H54 (cell line): ENCODE data around the gene NPAS3.
"Not testable (repeated sequence)": the region's sequence is repeated elsewhere in the genome, so short reads cannot be mapped to it uniquely, and the experiment has no call there.

Experiments used
- DNase-seq: peaks from one replicate; pipeline ENCODE4 v3.0.0; 2011; ENCODE audit warnings: low spot score, mixed read lengths; ENCODE audit not compliant: insufficient read length
- FAIRE-seq: peaks from 3 replicates; lab custom pipeline; 2011; peaks lifted over from hg19 to GRCh38; lab: Jason Lieb, UNC
- POLR2A ChIP-seq: IDR thresholded peaks from 2 replicates; pipeline ENCODE4 v1.6.1; 2011; ENCODE audit warnings: low read depth, mild to moderate bottlenecking, low read length

The NPAS3 gene

GRCh38 chr14:33056213-33056612, 117.5 kb downstream of the NPAS3 start:
- DNase-seq (no peak), FAIRE-seq (no peak)
- no peak for TF ChIP-seq POLR2A

GRCh38 chr14:33057585-33057984, 118.9 kb downstream of the NPAS3 start:
- no peak for DNase-seq
- TF ChIP-seq POLR2A: no peak
- no peak for FAIRE-seq

- no peak for TF ChIP-seq POLR2A
- FAIRE-seq: no peak
- no peak for DNase-seq
These were observed 123.1 kb downstream of the NPAS3 start for GRCh38 chr14:33061667-33062325.

GRCh38 chr14:33062476-33062875, 123.8 kb downstream of the NPAS3 start:
- TF ChIP-seq POLR2A: no peak
- no peak for DNase-seq
- FAIRE-seq: no peak

- FAIRE-seq: peak; percentile 90
- no peak for DNase-seq
- no peak for TF ChIP-seq POLR2A
These were observed 124.2 kb downstream of the NPAS3 start for GRCh38 chr14:33062881-33063280.

GRCh38 chr14:33063521-33063920, 124.8 kb downstream of the NPAS3 start:
- no peak for FAIRE-seq
- TF ChIP-seq POLR2A: no peak
- DNase-seq: no peak

GRCh38 chr14:33065634-33066033, 127.0 kb downstream of the NPAS3 start:
- no peak for FAIRE-seq
- DNase-seq: no peak
- no peak for TF ChIP-seq POLR2A

- TF ChIP-seq POLR2A: no peak
- FAIRE-seq: no peak
- no peak for DNase-seq
These were observed 129.4 kb downstream of the NPAS3 start for GRCh38 chr14:33068040-33068439.

- peak; percentile 34 for DNase-seq
- peak; percentile 91 for FAIRE-seq
These were observed 129.9 kb downstream of the NPAS3 start for GRCh38 chr14:33068626-33069025.

GRCh38 chr14:33070475-33070874, 131.8 kb downstream of the NPAS3 start:
- DNase-seq (no peak), FAIRE-seq (no peak)
- no peak for TF ChIP-seq POLR2A

More at GRCh38 chr14:33068626-33069025, 129.9 kb downstream of the NPAS3 start:
- TF ChIP-seq POLR2A: no peak

- TF ChIP-seq POLR2A: no peak
- FAIRE-seq (no peak), DNase-seq (no peak)
These were observed 134.3 kb downstream of the NPAS3 start for GRCh38 chr14:33073023-33073422.

GRCh38 chr14:33081259-33081658, 142.6 kb downstream of the NPAS3 start:
- no peak for TF ChIP-seq POLR2A
- FAIRE-seq (no peak), DNase-seq (no peak)

GRCh38 chr14:33085799-33086198, 147.1 kb downstream of the NPAS3 start:
- FAIRE-seq: no peak
- DNase-seq: no peak

GRCh38 chr14:33088274-33088673, 149.6 kb downstream of the NPAS3 start:
- not testable (repeated sequence) for FAIRE-seq

More at GRCh38 chr14:33085799-33086198, 147.1 kb downstream of the NPAS3 start:
- no peak for TF ChIP-seq POLR2A

GRCh38 chr14:33098016-33098415, 159.3 kb downstream of the NPAS3 start:
- FAIRE-seq: no peak
- DNase-seq: no peak
- no peak for TF ChIP-seq POLR2A

More at GRCh38 chr14:33088274-33088673, 149.6 kb downstream of the NPAS3 start:
- DNase-seq: not testable (repeated sequence)
